ENCODE results near the gene TECPR1. TPM values are rescaled to one million over a fixed set of nuclear protein-coding genes. Genes with fewer than 3 reads are reported as not detected.

The TECPR1 gene
- total and polyA plus RNA-seq, 2 donors (not counting 1 experiment from before 2014, with no cell fraction given) = 20.9 to 52.2 TPM

DNA sequence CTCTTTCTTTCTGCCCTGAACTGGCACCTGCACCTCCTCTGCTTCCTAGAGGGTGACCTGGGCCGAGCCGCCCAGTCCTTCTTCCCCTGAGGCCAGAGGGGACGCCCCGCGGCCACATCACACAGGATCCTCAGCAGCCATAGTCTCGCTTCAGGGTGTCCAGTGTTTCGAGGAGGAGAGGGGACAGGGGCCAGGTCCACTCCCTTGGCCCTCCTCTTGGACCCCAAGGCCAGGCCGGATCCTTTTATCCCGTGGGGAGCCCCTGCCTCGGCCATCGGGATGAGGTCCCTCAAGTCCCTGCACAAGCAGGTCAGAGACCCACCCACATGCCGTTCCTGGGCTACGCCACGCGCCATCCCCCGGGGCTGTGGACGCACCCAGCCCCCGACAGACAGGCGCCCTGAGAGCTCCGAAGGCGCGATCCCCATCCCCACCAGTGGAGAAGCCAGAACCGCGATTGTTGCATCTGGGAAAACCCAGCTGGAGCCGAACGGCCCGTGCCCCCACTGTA lies 37.2 kb downstream of the TECPR1 start:
- Mint-ChIP-seq H3K27ac (no peak overlapping the region), H3K4me3 (no peak overlapping the region), H3K9me3 (ENCODE audit: insufficient read depth) (no peaks in the 10 kb centered on the region), H3K27me3 (peaks cover 10% of the 10 kb centered on the region), H3K4me1 (peaks cover 28% of the 10 kb centered on the region)
- Histone ChIP-seq H3K27ac (ENCODE audit: low read length in 2 of 2) (no peak overlapping the region), H2AFZ (ENCODE audit: insufficient read depth, low read depth, low read length, poor library complexity, severe bottlenecking) (no peak overlapping the region), H3K27me3 (replicated peaks in 1 of 4; ENCODE audit: control extremely low read depth in 1 of 4, control insufficient read depth in 3 of 4, insufficient read depth in 4 of 4, low read length in 3 of 4) (peaks cover 0 to 25% (median 8%) of the 10 kb centered on the region in 4 experiments), H3K9me3 (ENCODE audit: control extremely low read depth in 1 of 3, control insufficient read depth in 2 of 3, insufficient read depth in 1 of 3, low read length in 2 of 3) (peaks cover 0 to 12% (median 0%) of the 10 kb centered on the region in 3 donors), H3K79me2 (ENCODE audit: control insufficient read depth, insufficient read depth, low read length) (no peaks in the 10 kb centered on the region), H4K20me1 (ENCODE audit: control insufficient read depth, insufficient read depth, low read length, poor library complexity, severe bottlenecking) (peaks cover 39% of the 10 kb centered on the region), H3K9ac (ENCODE audit: low read length) (no peak overlapping the region), H3K4me3 (ENCODE audit: control extremely low read depth in 1 of 5, extremely low read depth in 1 of 5, insufficient read depth in 1 of 5, low read depth in 2 of 5, low read length in 4 of 5) (no peak overlapping the region), H3K36me3 (replicated peaks in 1 of 2; ENCODE audit: control extremely low read depth in 1 of 2, control insufficient read depth in 1 of 2, extremely low read depth in 1 of 2, insufficient read depth in 2 of 2, low read length in 1 of 2) (peaks cover 0 to 16% of the 10 kb centered on the region in 2 experiments), H3K4me1 (ENCODE audit: control insufficient read depth in 2 of 2, insufficient read depth in 2 of 2, low read length in 2 of 2) (peaks cover 31% of the 10 kb centered on the region in 2 donors), H3K4me2 (replicated peaks; ENCODE audit: low read depth, low read length, poor library complexity, severe bottlenecking) (no peak overlapping the region)
- DNase-seq = no peak
- 97% methylated on average over 24 of the region's 27 CpGs for WGBS (ENCODE audit: insufficient coverage)
- POLR2A ChIA-PET = no interaction called here
- TF ChIP-seq, protein P1, sequence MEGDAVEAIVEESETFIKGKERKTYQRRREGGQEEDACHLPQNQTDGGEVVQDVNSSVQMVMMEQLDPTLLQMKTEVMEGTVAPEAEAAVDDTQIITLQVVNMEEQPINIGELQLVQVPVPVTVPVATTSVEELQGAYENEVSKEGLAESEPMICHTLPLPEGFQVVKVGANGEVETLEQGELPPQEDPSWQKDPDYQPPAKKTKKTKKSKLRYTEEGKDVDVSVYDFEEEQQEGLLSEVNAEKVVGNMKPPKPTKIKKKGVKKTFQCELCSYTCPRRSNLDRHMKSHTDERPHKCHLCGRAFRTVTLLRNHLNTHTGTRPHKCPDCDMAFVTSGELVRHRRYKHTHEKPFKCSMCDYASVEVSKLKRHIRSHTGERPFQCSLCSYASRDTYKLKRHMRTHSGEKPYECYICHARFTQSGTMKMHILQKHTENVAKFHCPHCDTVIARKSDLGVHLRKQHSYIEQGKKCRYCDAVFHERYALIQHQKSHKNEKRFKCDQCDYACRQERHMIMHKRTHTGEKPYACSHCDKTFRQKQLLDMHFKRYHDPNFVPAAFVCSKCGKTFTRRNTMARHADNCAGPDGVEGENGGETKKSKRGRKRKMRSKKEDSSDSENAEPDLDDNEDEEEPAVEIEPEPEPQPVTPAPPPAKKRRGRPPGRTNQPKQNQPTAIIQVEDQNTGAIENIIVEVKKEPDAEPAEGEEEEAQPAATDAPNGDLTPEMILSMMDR (IDR thresholded peaks at IDR 0.05) = no peak
- no peak for TF ChIP-seq EZH2 (IDR thresholded peaks at IDR 0.05; ENCODE audit: borderline replicate concordance, insufficient read depth, low read depth, low read length, poor library complexity, severe bottlenecking)
- intact Hi-C loops (cut with micrococcal nuclease) = no loop called here
- CTCF ChIA-PET = interaction anchor here (1.1 kb wide), 1 partner anchor 45 kb away, joined by 3 read pairs; no protein-coding TSS in a partner anchor
- no peak for ATAC-seq (ENCODE audit: low read depth)

Measured in B cell (primary cell).